GM12891 (cell line): ENCODE measurements around the gene TEX9.
"Not testable (repeated sequence)": the region's sequence is repeated elsewhere in the genome, so short reads cannot be mapped to it uniquely, and the experiment has no call there.

Experiments
- DNase-seq: peaks from one replicate; pipeline ENCODE4 v3.0.0; 2011; ENCODE audit warnings: low spot score; ENCODE audit not compliant: insufficient read length
- FAIRE-seq: peaks from 2 replicates; lab custom pipeline; 2011; peaks lifted over from hg19 to GRCh38; lab: Jason Lieb, UNC
- PAX5 ChIP-seq: IDR thresholded peaks from 2 replicates; pipeline ENCODE4 v1.6.1; 2011; ENCODE audit warnings: low read length, moderate library complexity, mild to moderate bottlenecking; ENCODE audit not compliant: insufficient read depth, severe bottlenecking
- POLR2A ChIP-seq: IDR thresholded peaks from 2 replicates; pipeline ENCODE4 v1.6.1; 2011; ENCODE audit warnings: low read depth, low read length, control low read depth
- POLR2AphosphoS5 ChIP-seq: IDR thresholded peaks from 2 replicates; pipeline ENCODE4 v1.6.1; 2011; ENCODE audit warnings: low read depth, low read length, control low read depth
- POU2F2 ChIP-seq: IDR thresholded peaks from 2 replicates; pipeline ENCODE4 v1.6.1; 2011; ENCODE audit warnings: low read depth, mild to moderate bottlenecking, control low read depth, low read length, moderate library complexity
- SPI1 ChIP-seq: IDR thresholded peaks from 2 replicates; pipeline ENCODE4 v1.6.1; 2011; ENCODE audit warnings: low read depth, low read length, control low read depth
- TAF1 ChIP-seq: IDR thresholded peaks from 2 replicates; pipeline ENCODE4 v1.6.1; 2011; ENCODE audit warnings: low read depth, low read length, control low read depth

TEX9 gene

DNA sequence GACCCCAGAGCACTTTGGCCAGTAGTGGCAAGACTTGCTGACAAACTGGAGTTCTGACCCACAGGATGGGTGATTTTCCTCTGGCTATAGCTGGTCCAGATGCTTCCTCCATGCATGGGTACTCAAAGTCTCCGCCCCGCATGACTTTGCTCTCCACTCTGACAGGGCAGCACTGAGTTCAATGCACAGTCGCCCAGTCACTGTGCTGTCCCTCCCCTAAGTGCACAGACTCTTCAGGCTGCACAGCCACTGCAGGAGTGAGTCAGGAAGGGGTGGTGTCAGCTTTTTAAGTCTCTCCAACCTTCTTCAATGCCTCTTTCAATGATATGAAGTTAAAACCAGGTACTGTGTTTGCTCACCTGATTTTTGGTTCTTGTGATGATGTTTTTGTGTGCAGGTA lies 17.8 kb downstream of the TEX9 start:
- DNase-seq (no peak), FAIRE-seq (no peak)
- no peak for TF ChIP-seq POLR2A
- no peak for TF ChIP-seq PAX5

DNA sequence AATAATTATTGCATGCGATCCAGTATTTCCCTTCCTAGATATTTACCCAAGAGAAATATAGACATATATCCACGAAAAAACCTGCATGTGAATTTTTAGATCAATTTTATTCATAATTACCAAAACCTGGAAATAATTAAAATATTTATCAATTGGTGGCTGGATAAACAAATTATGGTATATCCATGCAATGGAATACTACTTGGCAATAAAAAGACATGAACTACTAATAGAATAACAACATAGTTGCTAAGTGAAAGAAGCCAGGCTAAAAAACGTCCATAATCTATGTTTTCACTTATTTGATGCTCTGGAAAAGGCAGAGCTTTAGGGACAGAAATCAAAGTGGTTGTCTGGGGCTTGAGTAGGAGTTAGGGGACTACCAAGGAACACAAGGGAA lies 20.7 kb downstream of the TEX9 start:
- no peak for TF ChIP-seq POLR2A
- no peak for TF ChIP-seq POU2F2
- TF ChIP-seq SPI1, result no peak
- no peak for TF ChIP-seq TAF1
- no peak for TF ChIP-seq PAX5
- TF ChIP-seq POLR2AphosphoS5, result no peak
- DNase-seq (no peak), FAIRE-seq (no peak)

DNA sequence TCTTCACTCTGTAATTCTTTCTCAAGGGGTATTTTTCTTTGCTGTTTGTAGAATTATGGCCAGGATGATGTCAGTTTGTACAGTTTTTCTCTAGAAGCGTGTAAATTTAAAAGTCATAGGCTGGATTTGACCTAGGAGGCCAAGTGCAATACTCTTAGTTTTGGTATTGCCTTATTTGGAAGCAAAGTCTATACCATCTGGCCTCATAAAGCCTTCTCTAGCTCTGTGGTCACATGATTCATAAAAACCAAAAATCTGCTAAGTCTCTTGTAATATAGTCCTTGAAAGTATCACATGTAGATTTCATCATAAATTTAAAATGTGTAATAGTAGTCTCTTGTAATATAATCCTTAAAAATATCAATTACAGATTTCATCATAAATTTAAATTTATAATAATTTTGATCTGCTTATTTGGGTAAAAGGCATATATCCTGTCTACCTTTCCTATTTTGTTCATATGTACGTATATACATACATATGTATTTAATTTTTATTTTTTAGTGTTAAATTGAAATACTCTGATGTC lies 25.6 kb downstream of the TEX9 start:
- TF ChIP-seq POLR2AphosphoS5 (no peak), POU2F2 (no peak), TAF1 (no peak), SPI1 (no peak), PAX5 (no peak), POLR2A (no peak)
- DNase-seq (no peak), FAIRE-seq (no peak)

DNA sequence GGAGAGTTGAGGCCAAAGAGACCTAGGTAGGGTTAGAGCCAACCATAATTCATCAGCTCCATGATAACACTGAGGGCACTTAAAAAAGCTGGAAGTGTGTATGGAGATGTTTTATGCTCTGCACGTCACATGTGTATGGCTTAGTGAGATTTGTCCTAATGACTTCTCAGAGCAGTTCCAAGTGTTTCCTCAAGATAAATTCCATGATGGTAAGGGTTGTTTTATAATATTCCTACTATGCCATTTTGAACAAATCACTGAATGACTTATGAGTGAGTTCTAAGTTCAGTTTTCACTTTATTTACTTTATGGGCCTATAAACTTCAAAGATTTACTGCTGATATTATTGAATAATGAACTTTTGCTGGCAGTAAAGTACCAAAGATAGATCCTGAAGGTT lies 28.1 kb downstream of the TEX9 start:
- no peak for TF ChIP-seq SPI1
- TF ChIP-seq POU2F2, result no peak
- no peak for TF ChIP-seq POLR2AphosphoS5
- TF ChIP-seq POLR2A, result no peak
- TF ChIP-seq TAF1, result no peak
- TF ChIP-seq PAX5, result no peak
- DNase-seq (no peak), FAIRE-seq (peak; percentile 9)

DNA sequence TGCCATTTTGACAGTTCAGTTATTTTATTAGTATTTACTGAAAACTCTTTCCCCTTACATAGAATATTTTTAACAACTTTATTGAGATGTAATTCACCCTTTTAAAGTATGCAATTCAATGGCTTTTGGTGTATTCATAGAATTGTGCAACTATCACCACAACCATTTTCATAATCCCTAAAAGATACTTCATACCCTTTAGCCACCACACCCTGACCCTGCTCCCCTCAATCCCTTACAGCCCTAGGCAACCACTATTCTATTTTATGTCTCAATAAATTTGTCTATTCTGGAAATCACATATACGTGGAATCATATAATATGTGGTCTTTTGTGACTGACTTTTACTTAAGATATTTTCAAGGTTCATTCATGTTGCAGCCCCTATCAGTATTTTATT lies 29.7 kb downstream of the TEX9 start:
- TF ChIP-seq POU2F2 (no peak), POLR2AphosphoS5 (no peak), SPI1 (no peak), POLR2A (no peak), PAX5 (no peak), TAF1 (no peak)
- DNase-seq (no peak), FAIRE-seq (no peak)

DNA sequence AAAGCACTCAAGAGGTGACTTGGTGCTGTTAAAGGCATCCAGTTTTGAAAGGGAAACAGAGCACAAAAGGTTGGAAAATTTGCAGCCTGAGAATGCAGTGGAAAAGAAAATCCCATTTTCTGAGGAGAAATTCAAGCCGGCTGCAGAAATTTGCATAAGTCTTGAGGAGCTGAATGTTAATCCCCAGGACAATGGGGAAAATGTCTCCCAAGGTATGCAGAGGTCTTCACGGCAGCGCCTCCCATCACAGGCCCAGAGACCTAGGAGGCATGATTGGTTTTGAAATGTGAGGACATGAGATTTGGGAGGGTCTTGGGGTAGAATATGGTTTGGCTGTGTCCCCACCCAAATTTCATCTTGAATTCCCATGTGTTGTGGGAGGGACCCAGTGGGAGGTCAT lies 32.1 kb downstream of the TEX9 start:
- DNase-seq, FAIRE-seq: not testable (repeated sequence)

DNA sequence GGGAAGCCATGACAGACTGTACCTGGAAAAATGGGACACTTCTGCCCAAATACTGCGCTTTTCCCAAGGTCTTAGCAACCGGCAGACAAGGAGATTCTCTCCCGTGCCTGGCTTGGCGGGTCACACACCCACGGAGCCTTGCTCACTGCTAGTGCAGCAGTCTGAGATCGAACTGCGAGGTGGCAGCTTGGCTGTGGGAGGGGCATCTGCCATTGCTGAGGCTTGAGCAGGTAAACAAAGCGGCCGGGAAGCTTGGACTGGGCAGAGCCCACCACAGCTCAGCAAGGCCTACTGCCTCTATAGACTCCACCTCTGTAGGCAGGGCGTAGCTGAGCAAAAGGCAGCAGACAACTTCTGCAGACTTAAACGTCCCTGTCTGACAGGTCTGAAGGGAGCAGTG lies 34.0 kb downstream of the TEX9 start:
- DNase-seq, FAIRE-seq: not testable (repeated sequence)

DNA sequence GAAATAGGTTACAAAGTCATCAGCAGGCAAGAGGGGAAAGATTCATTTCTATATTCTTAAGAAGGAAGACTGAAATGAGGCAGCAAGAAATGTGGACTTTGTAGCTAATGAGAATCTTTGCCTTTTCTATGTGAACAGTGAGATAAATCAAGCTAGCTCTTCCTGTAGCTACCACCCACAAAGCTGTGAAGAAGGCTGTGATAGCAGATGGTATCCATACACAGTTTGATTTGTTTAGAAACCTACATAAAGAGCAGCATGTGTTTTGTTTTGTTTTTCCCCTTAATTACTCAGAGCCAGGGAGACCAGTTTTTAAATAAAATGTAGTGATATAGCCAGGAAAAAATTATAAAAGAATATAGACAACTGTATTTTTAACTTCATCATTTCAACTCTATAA lies 45.5 kb downstream of the TEX9 start:
- DNase-seq, result no peak
- FAIRE-seq, result peak; percentile 43
- TF ChIP-seq TAF1 (no peak), PAX5 (no peak), POLR2AphosphoS5 (no peak), SPI1 (no peak), POU2F2 (no peak), POLR2A (no peak)

DNA sequence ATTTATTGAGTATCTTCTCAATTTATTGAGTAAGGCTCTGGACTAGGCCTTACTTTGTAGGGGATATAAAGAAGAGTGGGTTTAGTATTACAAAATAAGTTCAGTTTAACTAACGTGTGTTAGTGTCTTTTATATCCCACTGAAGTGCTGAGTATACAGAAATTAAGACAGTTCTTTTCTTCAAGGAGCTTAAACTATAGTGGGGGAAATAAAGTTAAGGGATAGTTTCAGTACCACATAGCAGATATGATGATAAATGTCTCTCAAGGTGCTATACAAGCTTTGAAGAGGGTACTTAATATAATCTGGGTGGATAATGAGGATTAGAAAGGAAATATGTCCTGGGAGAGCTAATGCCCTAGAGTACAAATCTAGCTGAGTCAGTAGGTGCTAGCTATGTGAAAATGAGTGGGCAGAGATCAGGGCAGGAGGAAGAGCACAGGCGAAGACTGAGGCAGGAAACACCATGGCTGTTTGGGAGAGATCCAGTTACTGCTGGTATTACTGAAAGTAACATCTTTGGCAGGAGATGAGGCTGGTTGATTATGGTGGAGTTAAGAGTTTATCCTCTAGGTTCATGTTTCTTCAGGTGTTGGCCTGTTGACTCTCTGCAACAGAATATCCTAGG lies 46.0 kb downstream of the TEX9 start:
- FAIRE-seq (peak; percentile 79), DNase-seq (no peak)
- TF ChIP-seq SPI1 (no peak), POLR2A (no peak), POLR2AphosphoS5 (no peak), TAF1 (no peak), POU2F2 (no peak), PAX5 (no peak)

DNA sequence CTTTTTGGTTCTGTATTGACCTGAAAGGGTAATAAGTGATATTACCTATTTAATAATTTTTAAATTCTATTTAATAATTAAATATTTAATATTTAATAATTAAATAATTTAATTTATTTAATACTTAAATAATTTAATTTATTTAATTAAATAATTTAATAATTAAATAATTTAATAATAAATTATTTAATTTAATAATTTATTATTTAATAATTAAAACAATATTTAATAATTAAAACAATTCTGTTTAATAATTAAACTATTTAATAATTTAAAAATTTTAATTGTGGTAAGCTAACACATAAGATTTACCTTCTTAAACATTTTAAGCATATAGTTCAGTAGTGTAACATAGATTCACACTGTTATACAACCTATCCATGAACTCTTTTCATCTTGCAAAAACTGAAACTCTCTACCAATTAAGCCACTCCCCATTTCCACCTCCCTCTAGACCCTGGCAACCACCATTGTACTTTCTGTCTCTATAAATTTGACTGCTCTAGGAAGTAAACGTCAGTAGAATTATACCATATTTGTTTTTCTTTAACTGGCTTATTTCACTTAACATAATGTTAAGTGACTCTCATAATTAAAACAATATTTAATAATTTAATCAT lies 48.0 kb downstream of the TEX9 start:
- peak; percentile 87 for FAIRE-seq
- DNase-seq, result not testable (repeated sequence)

DNA sequence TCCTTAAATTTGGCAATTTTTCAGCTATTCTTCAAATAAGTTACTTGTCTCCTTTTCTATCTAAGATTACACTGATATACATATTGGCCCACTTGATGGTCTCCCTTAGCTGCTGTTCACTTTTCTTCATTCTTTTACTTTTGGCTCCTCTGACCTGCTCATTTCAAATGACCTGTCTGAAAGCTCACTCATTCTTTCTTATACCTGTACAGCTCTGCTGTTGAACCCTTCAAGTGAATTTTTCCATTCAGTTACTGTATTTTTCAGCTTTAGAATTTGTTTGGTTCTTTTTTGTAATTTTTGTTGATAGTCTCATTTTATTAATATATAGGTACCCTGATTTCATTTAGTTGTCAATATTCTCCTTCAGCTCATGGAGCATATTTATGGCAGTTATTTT lies 60.0 kb downstream of the TEX9 start:
- DNase-seq (no peak), FAIRE-seq (no peak)
- TF ChIP-seq TAF1, result no peak
- TF ChIP-seq SPI1, result no peak
- no peak for TF ChIP-seq POLR2AphosphoS5
- TF ChIP-seq POU2F2, result no peak
- TF ChIP-seq POLR2A, result no peak
- TF ChIP-seq PAX5, result no peak
